ENCODE results near the gene SPATA24. TPM values are rescaled to one million over a fixed set of nuclear protein-coding genes. Genes with fewer than 3 reads are reported as not detected.

Gene SPATA24
- total and polyA plus RNA-seq, 2 of the 8 experiments (the other 6 are each of a cell fraction or from before 2014, with no cell fraction given), result 5.8 to 9.4 TPM

GRCh38 chr5:139369181-139369580 lies 34.7 kb downstream of the SPATA24 start:
- Histone ChIP-seq H2BK12ac (ENCODE audit: low read depth, low read length) (no peak overlapping the region), H3K79me2 (ENCODE audit: control insufficient read depth in 1 of 2, insufficient read depth in 2 of 2, low read length in 2 of 2) (no peaks in the 10 kb centered on the region), H4K8ac (ENCODE audit: extremely low read depth, insufficient read depth, low read length) (no peak overlapping the region), H3K4me3 (ENCODE audit: extremely low read depth in 1 of 4, insufficient read depth in 2 of 4, low read depth in 3 of 4, low read length in 4 of 4) (no peak overlapping the region), H3K27me3 (replicated peaks in 1 of 4; ENCODE audit: control insufficient read depth in 3 of 4, extremely low read depth in 1 of 4, insufficient read depth in 3 of 4, low read length in 3 of 4) (no peaks in the 10 kb centered on the region), H3K36me3 (ENCODE audit: control insufficient read depth in 2 of 4, insufficient read depth in 4 of 4, low read length in 3 of 4) (peaks cover 12 to 65% (median 41%) of the 10 kb centered on the region in 4 experiments; a peak in 7 of 8 replicates), H3K4me2 (ENCODE audit: insufficient read depth in 1 of 2, low read depth in 2 of 2, low read length in 2 of 2) (no peak overlapping the region), H2AK5ac (ENCODE audit: low read depth, low read length) (no peak overlapping the region), H3K79me1 (ENCODE audit: low read depth, low read length) (no peaks in the 10 kb centered on the region; the same call in 1 of the 2 replicates), H2BK120ac (replicated peaks; ENCODE audit: low read depth, low read length) (no peak overlapping the region), H3K9me3 (ENCODE audit: insufficient read depth in 2 of 2, low read depth in 1 of 2, low read length in 1 of 2) (no peaks in the 10 kb centered on the region), H3K23ac (ENCODE audit: insufficient read length) (no peak overlapping the region), H4K91ac (replicated peaks; ENCODE audit: insufficient read length, low read length) (no peak overlapping the region), H3K18ac (ENCODE audit: extremely low read depth, low read length) (no peak overlapping the region), H3K14ac (ENCODE audit: insufficient read length) (no peak overlapping the region), H3K27ac (ENCODE audit: low read depth, low read length) (no peak overlapping the region), H4K20me1 (replicated peaks in 1 of 2; ENCODE audit: control insufficient read depth in 1 of 2, insufficient read depth in 2 of 2, low read length in 2 of 2) (peaks cover 0 to 3% of the 10 kb centered on the region in 2 experiments), H4K5ac (ENCODE audit: insufficient read length, low read depth, low read length) (no peak overlapping the region), H2BK20ac (ENCODE audit: low read length) (no peak overlapping the region), H3K4me1 (replicated peaks in 1 of 4; ENCODE audit: control insufficient read depth in 3 of 4, insufficient read depth in 4 of 4, low read length in 3 of 4) (no peaks in the 10 kb centered on the region), H3K56ac (replicated peaks; ENCODE audit: insufficient read length, low read depth, low read length) (no peak overlapping the region), H3K4ac (replicated peaks; ENCODE audit: insufficient read length, low read depth, low read length) (no peak overlapping the region), H3K23me2 (ENCODE audit: low read depth, low read length) (no peaks in the 10 kb centered on the region), H2BK15ac (ENCODE audit: low read length) (no peak overlapping the region), H2AFZ (ENCODE audit: low read length) (no peak overlapping the region), H3K9ac (replicated peaks in 1 of 4; ENCODE audit: extremely low read depth in 1 of 4, low read depth in 3 of 4, low read length in 3 of 4) (no peak overlapping the region), H2BK5ac (ENCODE audit: low read depth, low read length) (no peak overlapping the region)
- 93% methylated on average over 1 of the region's 1 CpG; no CpG with 5 or more reads in 1 of the 2 experiments for WGBS, 2 experiments (ENCODE audit: extremely low coverage in 1 of 2, insufficient coverage in 1 of 2, insufficient read length in 1 of 2, insufficient replicate concordance in 2 of 2, low coverage in 1 of 2, low lambda C conversion rate in 2 of 2, missing lambda C conversion rate in 1 of 2)
- ChIA-PET POLR2A (ENCODE audit: partially characterized antibody) (interaction anchor here (0.6 to 1.6 kb wide), 8 partner anchors 10 to 93 kb away, joined by 3 to 5 read pairs (median 4); no protein-coding TSS in a partner anchor), CTCF (ENCODE audit: partially characterized antibody) (interaction anchor here (0.5 to 1.7 kb wide), 9 partner anchors 12 to 412 kb away, joined by 3 to 6 read pairs (median 3); no protein-coding TSS in a partner anchor)
- FAIRE-seq (no peak), DNase-seq (ENCODE audit: low read depth in 1 of 2, low spot score in 2 of 2) (no peak)
- TF ChIP-seq CTCF (IDR thresholded peaks at IDR 0.05; ENCODE audit: control extremely low read depth in 1 of 3, insufficient read depth in 1 of 3, low read depth in 1 of 3, low read length in 3 of 3) (no peak), FOSL1 (IDR thresholded peaks at IDR 0.05; ENCODE audit: insufficient read depth, low read depth, low read length) (no peak), HDAC6 (IDR thresholded peaks at IDR 0.05; ENCODE audit: low read depth, low read length) (no peak), CHD2 (IDR thresholded peaks at IDR 0.05; ENCODE audit: low read length) (no peak), SUZ12 (IDR thresholded peaks at IDR 0.05; ENCODE audit: low read length) (no peak), KDM4A (IDR thresholded peaks at IDR 0.05; ENCODE audit: low read depth, low read length, severe bottlenecking) (no peak), GTF2F1 (IDR thresholded peaks at IDR 0.05; ENCODE audit: borderline replicate concordance, low read depth, low read length) (no peak), GABPA (IDR thresholded peaks at IDR 0.05; ENCODE audit: borderline replicate concordance, insufficient read depth, low read length) (no peak), BRCA1 (IDR thresholded peaks at IDR 0.05; ENCODE audit: low read depth, low read length) (no peak), SIRT6 (IDR thresholded peaks at IDR 0.05; ENCODE audit: low read length) (no peak), SAP30 (IDR thresholded peaks at IDR 0.05; ENCODE audit: insufficient read depth, insufficient replicate concordance, low read length) (no peak)

All from H1 (cell line).